GM23338 (cell line): ENCODE data around the gene FNDC3B. TPM values are rescaled to one million over a fixed set of nuclear protein-coding genes. Genes with fewer than 3 reads are reported as not detected.

ENCODE experiments used
- ATAC-seq: fragments of 200-7000 bp; cut with Tn5 transposase; 3 replicates; pipeline ENCODE4 v1.9.1; 2020
- DNase-seq: peaks from one replicate; pipeline ENCODE4 v3.0.0-alpha.2; 2015; ENCODE audit warnings: low spot score
- H2AFZ ChIP-seq: fragments of 200-600 bp; sonication (generic); 2 replicates; pipeline ENCODE4 v1.8.0; 2016; ENCODE audit warnings: antibody characterized with exemption, mild to moderate bottlenecking, moderate library complexity
- H3F3A ChIP-seq: fragments of 200-600 bp; sonication (generic); replicated peaks from 2 replicates; pipeline ENCODE4 v1.8.0; 2017; ENCODE audit warnings: antibody characterized with exemption, mixed run types, low read depth
- H3K27ac ChIP-seq: fragments of 200-600 bp; sonication (generic); 2 replicates; pipeline ENCODE4 v1.6.1; 2016; ENCODE audit warnings: low read depth
- H3K27me3 ChIP-seq: fragments of 200-600 bp; sonication (generic); 2 replicates; pipeline ENCODE4 v1.8.0; 2016; ENCODE audit warnings: mild to moderate bottlenecking, mixed run types, moderate library complexity; ENCODE audit not compliant: insufficient read depth
- H3K36me3 ChIP-seq: fragments of 200-600 bp; sonication (generic); 2 replicates; pipeline ENCODE4 v1.8.0; 2016; ENCODE audit warnings: mild to moderate bottlenecking; ENCODE audit not compliant: insufficient read depth
- H3K4me1 ChIP-seq: fragments of 200-600 bp; sonication (generic); 2 replicates; pipeline ENCODE4 v1.8.0; 2016; ENCODE audit warnings: mild to moderate bottlenecking, moderate library complexity; ENCODE audit not compliant: insufficient read depth
- H3K4me2 ChIP-seq: fragments of 200-600 bp; sonication (generic); 2 replicates; pipeline ENCODE4 v1.7.1; 2017; ENCODE audit warnings: mixed run types
- H3K4me3 ChIP-seq: fragments of 200-600 bp; sonication (generic); 2 replicates; pipeline ENCODE4 v1.6.1; 2016; ENCODE audit warnings: mixed run types
- H3K79me2 ChIP-seq: fragments of 200-600 bp; sonication (generic); replicated peaks from 2 replicates; pipeline ENCODE4 v1.8.0; 2017; ENCODE audit warnings: mild to moderate bottlenecking; ENCODE audit not compliant: insufficient read depth
- H3K9me2 ChIP-seq: fragments of 200-600 bp; sonication (generic); 2 replicates; pipeline ENCODE4 v1.8.0; 2017; ENCODE audit not compliant: insufficient read depth
- H4K20me1 ChIP-seq: fragments of 200-600 bp; sonication (generic); replicated peaks from 2 replicates; pipeline ENCODE4 v1.8.0; 2017; ENCODE audit warnings: mild to moderate bottlenecking; ENCODE audit not compliant: insufficient read depth
- H3K27ac Mint-ChIP-seq: 2 replicates; pipeline ENCODE4 v1.8.0; 2020; ENCODE audit warnings: inconsistent platforms, mild to moderate bottlenecking, moderate library complexity, mixed read lengths
- H3K27me3 Mint-ChIP-seq: 3 replicates; pipeline ENCODE4 v1.8.0; 2022; ENCODE audit warnings: low read depth, mild to moderate bottlenecking, moderate library complexity, mixed read lengths, inconsistent platforms; ENCODE audit not compliant: insufficient read depth, poor library complexity
- H3K36me3 Mint-ChIP-seq: 3 replicates; pipeline ENCODE4 v1.8.0; 2021; ENCODE audit warnings: low read depth, mild to moderate bottlenecking, inconsistent platforms, moderate library complexity, mixed read lengths
- H3K4me1 Mint-ChIP-seq: 3 replicates; pipeline ENCODE4 v1.8.0; 2020; ENCODE audit warnings: mild to moderate bottlenecking, inconsistent platforms, mixed read lengths
- H3K4me3 Mint-ChIP-seq: 3 replicates; pipeline ENCODE4 v1.8.0; 2021; ENCODE audit warnings: moderate library complexity, mild to moderate bottlenecking, inconsistent platforms, mixed read lengths
- H3K9me3 Mint-ChIP-seq: 3 replicates; pipeline ENCODE4 v1.8.0; 2020; ENCODE audit warnings: moderate library complexity, mild to moderate bottlenecking, inconsistent platforms, mixed read lengths
- CREB1 ChIP-seq: fragments of 250-450 bp; sonication (Bioruptor Pico); IDR thresholded peaks from 2 replicates; pipeline ENCODE4 v1.5.0; 2020; ENCODE audit warnings: low read depth, mild to moderate bottlenecking, moderate library complexity
- EZH2 ChIP-seq: fragments of 200-600 bp; sonication (generic); IDR thresholded peaks from one replicate; pipeline ENCODE4 v1.8.0; 2017; ENCODE audit warnings: antibody characterized with exemption, mild to moderate bottlenecking, low read depth; ENCODE audit not compliant: unreplicated experiment
- EZH2phosphoT487 ChIP-seq: fragments of 200-600 bp; sonication (generic); IDR thresholded peaks from one replicate; pipeline ENCODE4 v1.8.1; 2018; ENCODE audit warnings: antibody characterized with exemption; ENCODE audit not compliant: unreplicated experiment
- JUNB ChIP-seq: IDR thresholded peaks from one replicate; pipeline ENCODE4 v1.6.1; 2016; ENCODE audit warnings: antibody characterized with exemption; ENCODE audit not compliant: unreplicated experiment
- NANOG ChIP-seq: IDR thresholded peaks from 2 replicates; pipeline ENCODE4 v1.6.1; 2016; ENCODE audit warnings: antibody characterized with exemption, borderline replicate concordance
- STAT1 ChIP-seq: IDR thresholded peaks from one replicate; pipeline ENCODE4 v1.6.1; 2016; ENCODE audit warnings: antibody characterized with exemption; ENCODE audit not compliant: unreplicated experiment
- ZNF114 ChIP-seq: fragments of 250-450 bp; sonication (Bioruptor Pico); IDR thresholded peaks from 2 replicates; pipeline ENCODE4 v1.5.0; 2020; ENCODE audit warnings: mild to moderate bottlenecking, moderate library complexity
- polyA plus RNA-seq: library from polyadenylated mRNA; unstranded; fragments of >200 nt; fragmentation: Nextera tagmentation; extraction: Ambion mirVana; gene quantifications from 2 replicates; pipeline ENCODE4 v1.2.1, GENCODE V29; 2016
- total RNA-seq: library from RNA; depleted of rRNA; stranded (reverse); fragments of >200 nt; shearing (Covaris generic); gene quantifications from 2 replicates; pipeline ENCODE4 v1.2.3, GENCODE V29; 2014
- TF ChIP-seq, protein P1 (sequence below): IDR thresholded peaks from one replicate; pipeline ENCODE4 v1.6.1; 2018; ENCODE audit warnings: antibody characterized with exemption; ENCODE audit not compliant: unreplicated experiment
- TF ChIP-seq, protein P2 (sequence below): fragments of 250-450 bp; sonication (Bioruptor Pico); IDR thresholded peaks from 2 replicates; pipeline ENCODE4 v1.5.0; 2020; ENCODE audit warnings: mild to moderate bottlenecking, moderate library complexity
- TF ChIP-seq, protein P3 (sequence below), 2 experiments: fragments of 200-600 bp in 1 of 2; sonication (generic) in 1 of 2; conservative IDR thresholded peaks; 2 replicates each; pipeline versions ENCODE4 v1.5.1 to v1.6.1; 2016 to 2017; ENCODE audit warnings: antibody characterized with exemption in 2 of 2, low read depth in 2 of 2, mild to moderate bottlenecking in 2 of 2, moderate library complexity in 1 of 2
- TF ChIP-seq, protein P4 (sequence below): IDR thresholded peaks from 2 replicates; pipeline ENCODE4 v1.6.1; 2016; ENCODE audit warnings: antibody characterized with exemption

Gene FNDC3B
- total and polyA plus RNA-seq, 2 experiments from 2014 or later: 19.1 to 55.4 TPM

DNA sequence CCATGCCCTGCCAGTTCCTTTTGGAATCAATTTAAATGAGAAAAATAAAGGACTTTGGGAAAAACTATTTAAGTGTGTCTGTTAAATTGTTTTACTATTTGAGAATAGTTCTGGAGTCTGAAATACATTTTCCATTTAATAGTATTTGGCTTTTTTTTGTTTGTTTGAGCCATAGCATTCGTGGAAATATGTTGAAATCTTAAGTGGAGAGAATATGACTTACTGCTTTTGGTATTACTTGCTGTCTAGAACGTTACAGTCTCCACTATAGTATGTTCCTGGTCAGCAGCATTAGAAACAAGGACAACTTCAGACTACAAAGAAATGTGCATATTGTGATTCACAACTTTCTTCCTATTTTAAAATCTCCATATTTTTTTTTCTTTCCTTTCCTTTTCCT is 229.5 kb downstream of the FNDC3B start (continued):
- TF ChIP-seq, protein P1, sequence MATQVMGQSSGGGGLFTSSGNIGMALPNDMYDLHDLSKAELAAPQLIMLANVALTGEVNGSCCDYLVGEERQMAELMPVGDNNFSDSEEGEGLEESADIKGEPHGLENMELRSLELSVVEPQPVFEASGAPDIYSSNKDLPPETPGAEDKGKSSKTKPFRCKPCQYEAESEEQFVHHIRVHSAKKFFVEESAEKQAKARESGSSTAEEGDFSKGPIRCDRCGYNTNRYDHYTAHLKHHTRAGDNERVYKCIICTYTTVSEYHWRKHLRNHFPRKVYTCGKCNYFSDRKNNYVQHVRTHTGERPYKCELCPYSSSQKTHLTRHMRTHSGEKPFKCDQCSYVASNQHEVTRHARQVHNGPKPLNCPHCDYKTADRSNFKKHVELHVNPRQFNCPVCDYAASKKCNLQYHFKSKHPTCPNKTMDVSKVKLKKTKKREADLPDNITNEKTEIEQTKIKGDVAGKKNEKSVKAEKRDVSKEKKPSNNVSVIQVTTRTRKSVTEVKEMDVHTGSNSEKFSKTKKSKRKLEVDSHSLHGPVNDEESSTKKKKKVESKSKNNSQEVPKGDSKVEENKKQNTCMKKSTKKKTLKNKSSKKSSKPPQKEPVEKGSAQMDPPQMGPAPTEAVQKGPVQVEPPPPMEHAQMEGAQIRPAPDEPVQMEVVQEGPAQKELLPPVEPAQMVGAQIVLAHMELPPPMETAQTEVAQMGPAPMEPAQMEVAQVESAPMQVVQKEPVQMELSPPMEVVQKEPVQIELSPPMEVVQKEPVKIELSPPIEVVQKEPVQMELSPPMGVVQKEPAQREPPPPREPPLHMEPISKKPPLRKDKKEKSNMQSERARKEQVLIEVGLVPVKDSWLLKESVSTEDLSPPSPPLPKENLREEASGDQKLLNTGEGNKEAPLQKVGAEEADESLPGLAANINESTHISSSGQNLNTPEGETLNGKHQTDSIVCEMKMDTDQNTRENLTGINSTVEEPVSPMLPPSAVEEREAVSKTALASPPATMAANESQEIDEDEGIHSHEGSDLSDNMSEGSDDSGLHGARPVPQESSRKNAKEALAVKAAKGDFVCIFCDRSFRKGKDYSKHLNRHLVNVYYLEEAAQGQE: no peak
- TF ChIP-seq ZNF114 (CRISPR knock-in tag) (no peak), NANOG (no peak)

- Mint-ChIP-seq H3K36me3 (peaks cover 13% of the 10 kb centered on the region), H3K4me1 (peaks cover 7% of the 10 kb centered on the region), H3K4me3 (no peak overlapping the region), H3K9me3 (no peaks in the 10 kb centered on the region), H3K27ac (no peak overlapping the region), H3K27me3 (no peaks in the 10 kb centered on the region)
- H3K27ac ChIP-seq: no peak overlapping the region
- H3F3A ChIP-seq: no peaks in the 10 kb centered on the region
- no peaks in the 10 kb centered on the region for H3K9me2 ChIP-seq
- H4K20me1 ChIP-seq: no peaks in the 10 kb centered on the region
- DNase-seq: no peak
- H3K79me2 ChIP-seq: no peaks in the 10 kb centered on the region; the same call in none of the 2 replicates
- ATAC-seq: no peak
- no peak overlapping the region for H3K4me2 ChIP-seq
- H3K4me3 ChIP-seq: no peak overlapping the region
- no peak overlapping the region for H2AFZ ChIP-seq
- H3K36me3 ChIP-seq: no peaks in the 10 kb centered on the region
- H3K4me1 ChIP-seq: peaks cover 5% of the 10 kb centered on the region; the same call in 1 of the 2 replicates
- no peaks in the 10 kb centered on the region for H3K27me3 ChIP-seq
- TF ChIP-seq CREB1 (CRISPR knock-in tag) (no peak), NANOG (no peak), EZH2 (no peak), EZH2phosphoT487 (no peak), JUNB (no peak), STAT1 (no peak), ZNF114 (CRISPR knock-in tag) (no peak)
- TF ChIP-seq, protein P2, sequence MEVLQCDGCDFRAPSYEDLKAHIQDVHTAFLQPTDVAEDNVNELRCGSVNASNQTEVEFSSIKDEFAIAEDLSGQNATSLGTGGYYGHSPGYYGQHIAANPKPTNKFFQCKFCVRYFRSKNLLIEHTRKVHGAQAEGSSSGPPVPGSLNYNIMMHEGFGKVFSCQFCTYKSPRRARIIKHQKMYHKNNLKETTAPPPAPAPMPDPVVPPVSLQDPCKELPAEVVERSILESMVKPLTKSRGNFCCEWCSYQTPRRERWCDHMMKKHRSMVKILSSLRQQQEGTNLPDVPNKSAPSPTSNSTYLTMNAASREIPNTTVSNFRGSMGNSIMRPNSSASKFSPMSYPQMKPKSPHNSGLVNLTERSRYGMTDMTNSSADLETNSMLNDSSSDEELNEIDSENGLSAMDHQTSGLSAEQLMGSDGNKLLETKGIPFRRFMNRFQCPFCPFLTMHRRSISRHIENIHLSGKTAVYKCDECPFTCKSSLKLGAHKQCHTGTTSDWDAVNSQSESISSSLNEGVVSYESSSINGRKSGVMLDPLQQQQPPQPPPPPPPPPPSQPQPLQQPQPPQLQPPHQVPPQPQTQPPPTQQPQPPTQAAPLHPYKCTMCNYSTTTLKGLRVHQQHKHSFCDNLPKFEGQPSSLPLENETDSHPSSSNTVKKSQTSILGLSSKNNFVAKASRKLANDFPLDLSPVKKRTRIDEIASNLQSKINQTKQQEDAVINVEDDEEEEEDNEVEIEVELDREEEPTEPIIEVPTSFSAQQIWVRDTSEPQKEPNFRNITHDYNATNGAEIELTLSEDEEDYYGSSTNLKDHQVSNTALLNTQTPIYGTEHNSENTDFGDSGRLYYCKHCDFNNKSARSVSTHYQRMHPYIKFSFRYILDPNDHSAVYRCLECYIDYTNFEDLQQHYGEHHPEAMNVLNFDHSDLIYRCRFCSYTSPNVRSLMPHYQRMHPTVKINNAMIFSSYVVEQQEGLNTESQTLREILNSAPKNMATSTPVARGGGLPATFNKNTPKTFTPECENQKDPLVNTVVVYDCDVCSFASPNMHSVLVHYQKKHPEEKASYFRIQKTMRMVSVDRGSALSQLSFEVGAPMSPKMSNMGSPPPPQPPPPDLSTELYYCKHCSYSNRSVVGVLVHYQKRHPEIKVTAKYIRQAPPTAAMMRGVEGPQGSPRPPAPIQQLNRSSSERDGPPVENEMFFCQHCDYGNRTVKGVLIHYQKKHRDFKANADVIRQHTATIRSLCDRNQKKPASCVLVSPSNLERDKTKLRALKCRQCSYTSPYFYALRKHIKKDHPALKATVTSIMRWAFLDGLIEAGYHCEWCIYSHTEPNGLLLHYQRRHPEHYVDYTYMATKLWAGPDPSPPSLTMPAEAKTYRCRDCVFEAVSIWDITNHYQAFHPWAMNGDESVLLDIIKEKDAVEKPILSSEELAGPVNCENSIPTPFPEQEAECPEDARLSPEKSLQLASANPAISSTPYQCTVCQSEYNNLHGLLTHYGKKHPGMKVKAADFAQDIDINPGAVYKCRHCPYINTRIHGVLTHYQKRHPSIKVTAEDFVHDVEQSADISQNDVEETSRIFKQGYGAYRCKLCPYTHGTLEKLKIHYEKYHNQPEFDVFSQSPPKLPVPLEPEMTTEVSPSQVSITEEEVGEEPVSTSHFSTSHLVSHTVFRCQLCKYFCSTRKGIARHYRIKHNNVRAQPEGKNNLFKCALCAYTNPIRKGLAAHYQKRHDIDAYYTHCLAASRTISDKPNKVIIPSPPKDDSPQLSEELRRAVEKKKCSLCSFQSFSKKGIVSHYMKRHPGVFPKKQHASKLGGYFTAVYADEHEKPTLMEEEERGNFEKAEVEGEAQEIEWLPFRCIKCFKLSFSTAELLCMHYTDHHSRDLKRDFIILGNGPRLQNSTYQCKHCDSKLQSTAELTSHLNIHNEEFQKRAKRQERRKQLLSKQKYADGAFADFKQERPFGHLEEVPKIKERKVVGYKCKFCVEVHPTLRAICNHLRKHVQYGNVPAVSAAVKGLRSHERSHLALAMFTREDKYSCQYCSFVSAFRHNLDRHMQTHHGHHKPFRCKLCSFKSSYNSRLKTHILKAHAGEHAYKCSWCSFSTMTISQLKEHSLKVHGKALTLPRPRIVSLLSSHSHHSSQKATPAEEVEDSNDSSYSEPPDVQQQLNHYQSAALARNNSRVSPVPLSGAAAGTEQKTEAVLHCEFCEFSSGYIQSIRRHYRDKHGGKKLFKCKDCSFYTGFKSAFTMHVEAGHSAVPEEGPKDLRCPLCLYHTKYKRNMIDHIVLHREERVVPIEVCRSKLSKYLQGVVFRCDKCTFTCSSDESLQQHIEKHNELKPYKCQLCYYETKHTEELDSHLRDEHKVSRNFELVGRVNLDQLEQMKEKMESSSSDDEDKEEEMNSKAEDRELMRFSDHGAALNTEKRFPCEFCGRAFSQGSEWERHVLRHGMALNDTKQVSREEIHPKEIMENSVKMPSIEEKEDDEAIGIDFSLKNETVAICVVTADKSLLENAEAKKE (CRISPR knock-in tag): no peak
- TF ChIP-seq, protein P3, sequence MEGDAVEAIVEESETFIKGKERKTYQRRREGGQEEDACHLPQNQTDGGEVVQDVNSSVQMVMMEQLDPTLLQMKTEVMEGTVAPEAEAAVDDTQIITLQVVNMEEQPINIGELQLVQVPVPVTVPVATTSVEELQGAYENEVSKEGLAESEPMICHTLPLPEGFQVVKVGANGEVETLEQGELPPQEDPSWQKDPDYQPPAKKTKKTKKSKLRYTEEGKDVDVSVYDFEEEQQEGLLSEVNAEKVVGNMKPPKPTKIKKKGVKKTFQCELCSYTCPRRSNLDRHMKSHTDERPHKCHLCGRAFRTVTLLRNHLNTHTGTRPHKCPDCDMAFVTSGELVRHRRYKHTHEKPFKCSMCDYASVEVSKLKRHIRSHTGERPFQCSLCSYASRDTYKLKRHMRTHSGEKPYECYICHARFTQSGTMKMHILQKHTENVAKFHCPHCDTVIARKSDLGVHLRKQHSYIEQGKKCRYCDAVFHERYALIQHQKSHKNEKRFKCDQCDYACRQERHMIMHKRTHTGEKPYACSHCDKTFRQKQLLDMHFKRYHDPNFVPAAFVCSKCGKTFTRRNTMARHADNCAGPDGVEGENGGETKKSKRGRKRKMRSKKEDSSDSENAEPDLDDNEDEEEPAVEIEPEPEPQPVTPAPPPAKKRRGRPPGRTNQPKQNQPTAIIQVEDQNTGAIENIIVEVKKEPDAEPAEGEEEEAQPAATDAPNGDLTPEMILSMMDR (conservative IDR thresholded peaks at IDR 0.05; ENCODE audit: low read depth in 2 of 2): no peak
- TF ChIP-seq, protein P4, sequence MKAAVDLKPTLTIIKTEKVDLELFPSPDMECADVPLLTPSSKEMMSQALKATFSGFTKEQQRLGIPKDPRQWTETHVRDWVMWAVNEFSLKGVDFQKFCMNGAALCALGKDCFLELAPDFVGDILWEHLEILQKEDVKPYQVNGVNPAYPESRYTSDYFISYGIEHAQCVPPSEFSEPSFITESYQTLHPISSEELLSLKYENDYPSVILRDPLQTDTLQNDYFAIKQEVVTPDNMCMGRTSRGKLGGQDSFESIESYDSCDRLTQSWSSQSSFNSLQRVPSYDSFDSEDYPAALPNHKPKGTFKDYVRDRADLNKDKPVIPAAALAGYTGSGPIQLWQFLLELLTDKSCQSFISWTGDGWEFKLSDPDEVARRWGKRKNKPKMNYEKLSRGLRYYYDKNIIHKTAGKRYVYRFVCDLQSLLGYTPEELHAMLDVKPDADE: no peak
Observed at GRCh38 chr3:172270557-172271166, 231.3 kb downstream of the FNDC3B start.
